GM18519 (cell line): ENCODE data around the gene JAG2.

ENCODE experiments used
- ATAC-seq: cut with Tn5 transposase; IDR thresholded peaks from one replicate; pipeline ENCODE4 v1.9.1; 2021; ENCODE audit warnings: mild to moderate bottlenecking, moderate library complexity; ENCODE audit not compliant: unreplicated experiment, low FRiP score

Gene JAG2

GRCh38 chr14:105142651-105143450 is 25.7 kb downstream of the JAG2 start:
- ATAC-seq: no peak

- ATAC-seq: no peak
These were observed 26.9 kb downstream of the JAG2 start for GRCh38 chr14:105141486-105142281.

GRCh38 chr14:105141026-105141425 is 27.6 kb downstream of the JAG2 start:
- no peak for ATAC-seq

GRCh38 chr14:105140581-105140980 is 28.0 kb downstream of the JAG2 start:
- ATAC-seq: no peak

- ATAC-seq: no peak
These were observed 28.7 kb downstream of the JAG2 start for GRCh38 chr14:105139831-105140239.

- no peak for ATAC-seq
These were observed 29.3 kb downstream of the JAG2 start for GRCh38 chr14:105139212-105139825.

- no peak for ATAC-seq
These were observed 29.9 kb downstream of the JAG2 start for GRCh38 chr14:105138551-105139111.

GRCh38 chr14:105138021-105138541 is 30.5 kb downstream of the JAG2 start:
- no peak for ATAC-seq

GRCh38 chr14:105137481-105138020 is 31.0 kb downstream of the JAG2 start:
- no peak for ATAC-seq

- ATAC-seq: no peak
These were observed 31.9 kb downstream of the JAG2 start for GRCh38 chr14:105136401-105137322.

- no peak for ATAC-seq
These were observed 32.7 kb downstream of the JAG2 start for GRCh38 chr14:105135700-105136395.

GRCh38 chr14:105132921-105133654 is 35.5 kb downstream of the JAG2 start:
- ATAC-seq: no peak

- ATAC-seq: no peak
These were observed 37.3 kb downstream of the JAG2 start for GRCh38 chr14:105131241-105131640.

GRCh38 chr14:105128059-105128458 is 40.5 kb downstream of the JAG2 start:
- no peak for ATAC-seq

- ATAC-seq: no peak
These were observed 41.6 kb downstream of the JAG2 start for GRCh38 chr14:105126981-105127329.

- no peak for ATAC-seq
These were observed 42.2 kb downstream of the JAG2 start for GRCh38 chr14:105126126-105126980.

GRCh38 chr14:105124823-105125222 is 43.8 kb downstream of the JAG2 start:
- ATAC-seq: no peak
